ENCODE data around the gene NKAPL. TPM values are rescaled to one million over a fixed set of nuclear protein-coding genes. Genes with fewer than 3 reads are reported as not detected.

NKAPL gene
- total and polyA plus RNA-seq, 2 of the 13 experiments (the other 11 are each of a cell fraction or from before 2014, with no cell fraction given): not detected

DNA sequence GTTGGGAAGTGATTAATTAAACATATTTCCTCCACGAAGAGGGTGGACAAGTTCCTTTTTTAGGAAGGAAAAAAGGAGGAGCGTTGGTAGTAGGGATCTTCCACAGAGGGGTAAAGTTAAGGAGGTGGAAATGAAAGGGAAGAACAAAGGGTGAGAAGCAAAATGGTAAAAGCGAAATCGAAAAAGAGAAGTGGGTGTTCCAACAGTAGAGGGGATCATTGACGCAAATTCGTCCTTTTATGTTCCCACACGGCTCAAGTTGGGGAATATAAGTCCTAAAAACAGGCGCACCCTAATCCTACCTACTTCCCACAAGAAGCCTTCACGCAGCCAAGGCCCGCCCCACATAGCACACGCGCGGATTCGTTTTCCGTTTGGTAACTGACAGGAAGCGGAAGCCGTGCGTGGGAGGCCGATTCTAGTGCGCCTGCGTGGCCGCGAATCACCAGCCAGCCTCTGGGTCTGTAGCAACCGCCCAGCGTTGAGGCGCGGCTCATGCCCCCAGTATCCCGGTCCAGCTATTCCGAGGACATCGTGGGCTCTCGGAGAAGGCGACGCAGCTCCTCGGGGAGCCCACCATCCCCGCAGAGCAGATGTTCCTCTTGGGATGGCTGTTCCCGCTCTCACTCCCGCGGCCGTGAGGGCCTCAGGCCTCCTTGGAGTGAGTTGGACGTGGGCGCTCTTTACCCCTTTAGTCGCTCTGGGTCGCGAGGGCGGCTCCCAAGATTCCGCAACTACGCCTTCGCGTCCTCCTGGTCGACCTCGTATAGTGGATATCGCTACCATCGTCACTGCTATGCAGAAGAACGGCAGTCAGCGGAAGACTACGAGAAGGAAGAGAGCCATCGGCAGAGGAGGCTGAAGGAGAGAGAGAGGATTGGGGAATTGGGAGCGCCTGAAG lies at the start of gene NKAPL (continued):
- TF ChIP-seq HOMEZ (CRISPR knock-in tag; IDR thresholded peaks at IDR 0.05; ENCODE audit: low read depth): no peak

- ChIA-PET POLR2A (interaction anchor here (2.3 kb wide), 1 partner anchor 68 kb away, joined by 7 read pairs; the partner anchor contains the start of gene ZKSCAN8), CTCF (ENCODE audit: low intra/inter-chr PET ratio, low total read pairs) (no interaction called here)
- DNase-seq (ENCODE audit: low spot score): no peak
- no TSS peak for BruUV-seq (replicated peaks)
- ATAC-seq: no peak
- FAIRE-seq: no peak
- intact Hi-C loops (cut with micrococcal nuclease; ENCODE audit: unreplicated experiment) (no loop called here), in situ Hi-C loops (cut with HindIII; ENCODE audit: extremely low pct_ligation_motif_present, low pct_unique_long_range_greater_than_20kb) (no loop called here)
- Histone ChIP-seq H3K9ac (ENCODE audit: insufficient read depth, low read depth, low read length) (no peak overlapping the region), H3K4me3 (replicated peaks in 1 of 3; ENCODE audit: insufficient read depth in 1 of 3, low read depth in 2 of 3, low read length in 3 of 3) (no peak overlapping the region), H3K4me2 (ENCODE audit: low read depth, low read length) (no peak overlapping the region), H3K27ac (ENCODE audit: extremely low read length, insufficient read depth, low read length) (no peak overlapping the region), H3K36me3 (replicated peaks in 1 of 2; ENCODE audit: control insufficient read depth in 1 of 2, insufficient read depth in 2 of 2, low read length in 2 of 2) (no peaks in the 10 kb centered on the region), H2AFZ (ENCODE audit: low read length) (no peak overlapping the region), H3K27me3 (ENCODE audit: control insufficient read depth in 1 of 2, insufficient read depth in 2 of 2, low read length in 2 of 2) (peaks cover 10 to 40% of the 10 kb centered on the region in 2 experiments), H4K20me1 (ENCODE audit: insufficient read depth, low read length) (no peaks in the 10 kb centered on the region), H3K9me3 (ENCODE audit: low read length) (no peaks in the 10 kb centered on the region), H3K79me2 (ENCODE audit: insufficient read depth, low read length) (no peaks in the 10 kb centered on the region), H3K4me1 (ENCODE audit: insufficient read depth, low read length) (peaks cover 36% of the 10 kb centered on the region)
- WGBS (ENCODE audit: low lambda C conversion rate): 27% methylated on average over 7 of the region's 7 CpGs
- TF ChIP-seq, protein P1, sequence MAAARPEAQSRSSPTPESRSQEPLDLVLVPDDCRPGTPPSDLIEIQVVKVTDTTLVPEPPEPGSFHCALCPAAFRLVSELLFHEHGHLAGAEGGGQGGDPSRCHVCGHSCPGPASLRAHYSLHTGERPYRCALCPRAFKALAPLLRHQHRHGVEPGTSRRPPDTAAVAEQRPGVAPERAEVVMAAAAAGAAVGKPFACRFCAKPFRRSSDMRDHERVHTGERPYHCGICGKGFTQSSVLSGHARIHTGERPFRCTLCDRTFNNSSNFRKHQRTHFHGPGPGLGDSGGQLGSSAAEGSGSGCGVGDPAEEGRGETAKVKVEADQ (CRISPR knock-in tag; IDR thresholded peaks at IDR 0.05; ENCODE audit: borderline replicate concordance): no peak
- no peak for TF ChIP-seq MEF2D (CRISPR knock-in tag; IDR thresholded peaks at IDR 0.05)
- TF ChIP-seq, protein P2, sequence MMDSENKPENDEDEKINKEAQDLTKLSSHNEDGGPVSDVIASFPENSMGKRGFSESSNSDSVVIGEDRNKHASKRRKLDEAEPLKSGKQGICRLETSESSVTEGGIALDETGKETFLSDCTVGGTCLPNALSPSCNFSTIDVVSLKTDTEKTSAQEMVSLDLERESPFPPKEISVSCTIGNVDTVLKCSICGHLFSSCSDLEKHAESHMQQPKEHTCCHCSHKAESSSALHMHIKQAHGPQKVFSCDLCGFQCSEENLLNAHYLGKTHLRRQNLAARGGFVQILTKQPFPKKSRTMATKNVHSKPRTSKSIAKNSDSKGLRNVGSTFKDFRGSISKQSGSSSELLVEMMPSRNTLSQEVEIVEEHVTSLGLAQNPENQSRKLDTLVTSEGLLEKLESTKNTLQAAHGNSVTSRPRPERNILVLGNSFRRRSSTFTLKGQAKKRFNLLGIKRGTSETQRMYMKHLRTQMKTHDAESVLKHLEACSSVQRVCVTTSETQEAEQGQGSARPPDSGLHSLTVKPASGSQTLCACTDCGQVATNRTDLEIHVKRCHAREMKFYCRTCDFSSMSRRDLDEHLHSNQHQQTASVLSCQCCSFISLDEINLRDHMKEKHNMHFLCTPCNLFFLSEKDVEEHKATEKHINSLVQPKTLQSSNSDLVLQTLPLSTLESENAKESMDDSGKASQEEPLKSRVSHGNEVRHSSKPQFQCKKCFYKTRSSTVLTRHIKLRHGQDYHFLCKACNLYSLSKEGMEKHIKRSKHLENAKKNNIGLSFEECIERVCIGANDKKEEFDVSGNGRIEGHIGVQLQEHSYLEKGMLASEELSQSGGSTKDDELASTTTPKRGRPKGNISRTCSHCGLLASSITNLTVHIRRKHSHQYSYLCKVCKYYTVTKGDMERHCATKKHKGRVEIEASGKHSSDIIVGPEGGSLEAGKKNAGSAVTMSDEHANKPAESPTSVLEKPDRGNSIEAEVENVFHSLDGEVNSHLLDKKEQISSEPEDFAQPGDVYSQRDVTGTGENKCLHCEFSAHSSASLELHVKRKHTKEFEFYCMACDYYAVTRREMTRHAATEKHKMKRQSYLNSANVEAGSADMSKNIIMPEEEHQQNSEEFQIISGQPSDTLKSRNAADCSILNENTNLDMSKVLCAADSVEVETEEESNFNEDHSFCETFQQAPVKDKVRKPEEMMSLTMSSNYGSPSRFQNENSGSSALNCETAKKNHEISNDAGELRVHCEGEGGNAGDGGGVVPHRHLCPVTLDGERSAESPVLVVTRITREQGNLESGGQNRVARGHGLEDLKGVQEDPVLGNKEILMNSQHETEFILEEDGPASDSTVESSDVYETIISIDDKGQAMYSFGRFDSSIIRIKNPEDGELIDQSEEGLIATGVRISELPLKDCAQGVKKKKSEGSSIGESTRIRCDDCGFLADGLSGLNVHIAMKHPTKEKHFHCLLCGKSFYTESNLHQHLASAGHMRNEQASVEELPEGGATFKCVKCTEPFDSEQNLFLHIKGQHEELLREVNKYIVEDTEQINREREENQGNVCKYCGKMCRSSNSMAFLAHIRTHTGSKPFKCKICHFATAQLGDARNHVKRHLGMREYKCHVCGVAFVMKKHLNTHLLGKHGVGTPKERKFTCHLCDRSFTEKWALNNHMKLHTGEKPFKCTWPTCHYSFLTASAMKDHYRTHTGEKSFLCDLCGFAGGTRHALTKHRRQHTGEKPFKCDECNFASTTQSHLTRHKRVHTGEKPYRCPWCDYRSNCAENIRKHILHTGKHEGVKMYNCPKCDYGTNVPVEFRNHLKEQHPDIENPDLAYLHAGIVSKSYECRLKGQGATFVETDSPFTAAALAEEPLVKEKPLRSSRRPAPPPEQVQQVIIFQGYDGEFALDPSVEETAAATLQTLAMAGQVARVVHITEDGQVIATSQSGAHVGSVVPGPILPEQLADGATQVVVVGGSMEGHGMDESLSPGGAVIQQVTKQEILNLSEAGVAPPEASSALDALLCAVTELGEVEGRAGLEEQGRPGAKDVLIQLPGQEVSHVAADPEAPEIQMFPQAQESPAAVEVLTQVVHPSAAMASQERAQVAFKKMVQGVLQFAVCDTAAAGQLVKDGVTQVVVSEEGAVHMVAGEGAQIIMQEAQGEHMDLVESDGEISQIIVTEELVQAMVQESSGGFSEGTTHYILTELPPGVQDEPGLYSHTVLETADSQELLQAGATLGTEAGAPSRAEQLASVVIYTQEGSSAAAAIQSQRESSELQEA (CRISPR knock-in tag; IDR thresholded peaks at IDR 0.05; ENCODE audit: not compliant biosample characterization): no peak
- TF ChIP-seq TRIM24 (CRISPR knock-in tag; IDR thresholded peaks at IDR 0.05): no peak
- TF ChIP-seq ZNF24 (IDR thresholded peaks at IDR 0.05): no peak
- no peak for TF ChIP-seq BORCS8-MEF2B (CRISPR knock-in tag; IDR thresholded peaks at IDR 0.05)
- TF ChIP-seq SMC3 (IDR thresholded peaks at IDR 0.05; ENCODE audit: low read length): no peak
- no peak for TF ChIP-seq ZNF549 (CRISPR knock-in tag; IDR thresholded peaks at IDR 0.05)
- TF ChIP-seq ZNF713 (CRISPR knock-in tag; IDR thresholded peaks at IDR 0.05): no peak
Measured at GRCh38 chr6:28209753-28210535, 49.2 kb upstream of the NKAPL start.

All from HepG2 (cell line).